ENCODE measurements around the gene TRIM33.
"Not testable (repeated sequence)": the region's sequence is repeated elsewhere in the genome, so short reads cannot be mapped to it uniquely, and the experiment has no call there.

The TRIM33 gene

DNA sequence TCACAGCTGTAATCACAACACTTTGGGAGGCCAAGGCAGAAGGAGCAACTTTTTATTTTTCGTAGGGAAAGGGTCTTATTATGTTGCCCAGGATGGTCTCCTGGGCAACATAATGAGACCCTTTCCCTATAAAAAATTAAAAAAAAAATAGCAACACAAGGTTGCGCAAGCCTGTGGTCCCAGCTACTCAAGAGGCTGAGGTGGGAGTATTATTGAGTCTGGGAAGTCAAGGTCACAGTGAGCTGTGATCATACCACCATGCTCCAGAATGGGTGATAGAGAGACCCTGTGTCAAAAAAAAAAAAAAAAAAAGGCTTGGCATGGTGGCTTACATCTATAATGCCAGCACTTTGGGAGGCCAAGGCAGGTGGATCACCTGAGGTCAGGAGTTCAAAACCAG is 131.6 kb downstream of the TRIM33 start:
- CTCF ChIA-PET, result interaction anchor here (0.7 kb wide), 1 partner anchor 1026 kb away, joined by 3 read pairs; no protein-coding TSS in a partner anchor
- TF ChIP-seq, protein P1, sequence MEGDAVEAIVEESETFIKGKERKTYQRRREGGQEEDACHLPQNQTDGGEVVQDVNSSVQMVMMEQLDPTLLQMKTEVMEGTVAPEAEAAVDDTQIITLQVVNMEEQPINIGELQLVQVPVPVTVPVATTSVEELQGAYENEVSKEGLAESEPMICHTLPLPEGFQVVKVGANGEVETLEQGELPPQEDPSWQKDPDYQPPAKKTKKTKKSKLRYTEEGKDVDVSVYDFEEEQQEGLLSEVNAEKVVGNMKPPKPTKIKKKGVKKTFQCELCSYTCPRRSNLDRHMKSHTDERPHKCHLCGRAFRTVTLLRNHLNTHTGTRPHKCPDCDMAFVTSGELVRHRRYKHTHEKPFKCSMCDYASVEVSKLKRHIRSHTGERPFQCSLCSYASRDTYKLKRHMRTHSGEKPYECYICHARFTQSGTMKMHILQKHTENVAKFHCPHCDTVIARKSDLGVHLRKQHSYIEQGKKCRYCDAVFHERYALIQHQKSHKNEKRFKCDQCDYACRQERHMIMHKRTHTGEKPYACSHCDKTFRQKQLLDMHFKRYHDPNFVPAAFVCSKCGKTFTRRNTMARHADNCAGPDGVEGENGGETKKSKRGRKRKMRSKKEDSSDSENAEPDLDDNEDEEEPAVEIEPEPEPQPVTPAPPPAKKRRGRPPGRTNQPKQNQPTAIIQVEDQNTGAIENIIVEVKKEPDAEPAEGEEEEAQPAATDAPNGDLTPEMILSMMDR (conservative IDR thresholded peaks at IDR 0.05; ENCODE audit: low read depth), result no peak
- POLR2A ChIA-PET (ENCODE audit: low non-redundant PET), result no interaction called here
- no peak overlapping the region for H3K27ac ChIP-seq
- DNase-seq (ENCODE audit: low spot score), result no peak

DNA sequence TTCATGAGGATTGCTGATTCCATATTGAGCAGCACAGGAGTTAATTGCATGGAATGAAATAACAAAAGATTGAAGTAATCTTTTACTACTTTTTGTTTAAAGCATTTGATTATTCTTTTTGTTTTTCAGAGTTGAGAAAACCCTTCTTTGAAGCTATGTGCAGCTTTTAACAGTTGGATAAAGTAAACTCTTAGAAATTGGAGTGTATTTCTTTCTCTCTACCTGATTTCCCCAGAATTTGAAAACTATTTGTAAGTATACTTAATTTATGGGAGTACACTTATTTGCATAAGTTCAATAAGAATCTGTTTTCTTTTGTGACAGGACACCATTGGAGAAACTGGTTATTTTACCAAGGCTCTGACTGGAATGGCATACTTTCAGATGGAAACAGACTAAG is 133.6 kb downstream of the TRIM33 start:
- TF ChIP-seq, protein P1 (conservative IDR thresholded peaks at IDR 0.05; ENCODE audit: low read depth), result no peak
- DNase-seq (ENCODE audit: low spot score), result no peak
- ChIA-PET POLR2A (ENCODE audit: low non-redundant PET) (no interaction called here), CTCF (interaction anchor here (0.7 kb wide), 1 partner anchor 30 kb away, joined by 3 read pairs; no protein-coding TSS in a partner anchor)
- H3K27ac ChIP-seq, result no peak overlapping the region

GRCh38 chr1:114369930-114370329 is 141.1 kb downstream of the TRIM33 start:
- TF ChIP-seq, protein P1 (conservative IDR thresholded peaks at IDR 0.05; ENCODE audit: low read depth), result no peak
- ChIA-PET POLR2A (ENCODE audit: low non-redundant PET) (no interaction called here), CTCF (no interaction called here)
- no peak overlapping the region for H3K27ac ChIP-seq
- no peak for DNase-seq (ENCODE audit: low spot score)

DNA sequence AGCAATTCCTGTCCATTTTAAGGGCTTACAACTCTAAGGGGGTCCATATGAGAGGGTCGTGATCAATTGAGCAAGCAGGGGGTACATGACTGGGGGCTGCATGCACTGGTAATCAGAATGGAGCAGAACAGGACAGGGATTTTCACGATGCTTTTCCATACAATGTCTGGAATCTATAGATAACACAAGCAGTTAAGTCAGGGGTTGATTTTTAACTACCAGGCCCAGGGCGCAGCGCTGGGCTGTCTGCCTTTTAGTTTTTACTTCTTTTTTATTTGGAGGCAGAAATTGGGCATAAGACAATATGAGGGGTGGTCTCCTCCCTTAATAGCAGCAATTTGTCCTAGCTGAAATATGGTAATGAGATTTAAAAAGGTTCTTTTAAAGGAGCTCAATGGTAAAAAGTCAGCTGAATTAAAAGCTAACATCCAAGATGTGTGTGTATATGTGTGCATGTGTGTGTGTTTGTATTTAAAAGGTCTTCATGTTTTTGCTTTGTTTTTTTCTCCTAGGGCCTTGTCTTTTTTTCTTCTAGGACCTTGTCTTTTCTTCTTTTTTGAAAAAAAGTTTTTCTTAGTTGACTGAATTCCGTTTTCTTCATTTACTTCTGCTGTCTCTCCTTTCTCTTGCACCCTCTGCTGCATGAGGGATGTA is 141.6 kb downstream of the TRIM33 start:
- POLR2A ChIA-PET (ENCODE audit: low non-redundant PET); DNase-seq (ENCODE audit: low spot score); H3K27ac ChIP-seq; CTCF ChIA-PET: not testable (repeated sequence)

DNA sequence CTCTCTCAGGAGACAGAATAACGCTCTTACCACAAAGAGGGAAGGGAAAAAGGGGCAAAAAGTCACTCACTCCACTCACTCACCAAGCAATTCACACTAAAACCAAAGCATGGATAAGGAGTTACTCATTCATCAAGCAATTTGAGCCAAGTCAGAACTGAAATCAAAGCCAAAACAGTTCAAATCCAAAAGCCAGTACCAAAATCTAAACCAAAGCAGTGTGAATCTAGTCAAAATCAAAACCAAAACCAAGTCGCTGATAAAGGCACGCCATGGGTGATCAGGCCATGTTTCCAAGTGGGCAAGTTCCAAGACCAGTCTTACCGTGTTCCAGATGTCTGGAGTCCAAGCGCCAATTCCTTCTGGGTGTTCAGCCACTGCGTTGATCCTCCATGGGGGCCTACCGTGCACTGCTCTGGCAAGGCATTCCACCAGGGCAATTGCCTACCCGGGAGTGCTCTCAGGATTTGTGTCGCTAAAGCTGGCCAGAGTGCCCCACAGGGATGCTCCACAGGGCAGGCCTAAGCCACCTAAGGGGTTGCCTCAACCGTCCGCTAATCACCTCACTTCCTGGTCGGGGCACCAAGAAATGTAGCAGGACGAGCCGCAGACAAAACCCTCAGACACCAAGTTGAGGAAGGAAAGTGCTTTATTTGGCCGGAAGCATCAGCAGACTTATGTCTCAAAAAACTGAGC is 142.3 kb downstream of the TRIM33 start:
- no peak for DNase-seq (ENCODE audit: low spot score)
- POLR2A ChIA-PET (ENCODE audit: low non-redundant PET), result no interaction called here

DNA sequence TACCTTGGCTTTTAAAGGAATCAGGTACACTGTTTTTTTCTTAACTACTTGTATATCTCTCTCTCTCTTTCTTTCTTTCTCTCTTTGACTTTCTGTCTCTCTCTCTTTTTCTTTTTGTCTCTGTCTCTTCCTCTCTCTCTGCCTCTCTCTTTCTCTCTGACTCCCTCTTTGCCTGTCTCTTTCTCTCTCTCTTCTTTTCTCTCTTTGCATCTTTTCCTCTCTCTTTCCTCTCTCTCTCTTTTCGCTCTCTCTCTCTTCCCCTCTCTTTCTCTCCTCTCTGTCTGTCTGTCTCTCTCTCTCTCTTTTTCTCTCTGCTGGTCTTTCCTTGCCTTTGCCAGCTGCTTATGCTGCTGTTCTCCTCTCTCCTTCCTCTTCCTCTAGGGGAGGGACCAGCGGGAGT is 143.2 kb downstream of the TRIM33 start:
- ChIA-PET CTCF (interaction anchor here (0.7 kb wide), 1 partner anchor 273 kb away, joined by 3 read pairs; no protein-coding TSS in a partner anchor), POLR2A (ENCODE audit: low non-redundant PET) (no interaction called here)
- no peak for DNase-seq (ENCODE audit: low spot score)
- TF ChIP-seq, protein P1 (conservative IDR thresholded peaks at IDR 0.05; ENCODE audit: low read depth), result no peak
- H3K27ac ChIP-seq, result no peak overlapping the region

More for the DNA sequence above, 142.3 kb downstream of the TRIM33 start:
- H3K27ac ChIP-seq, result no peak overlapping the region
- TF ChIP-seq, protein P1 (conservative IDR thresholded peaks at IDR 0.05; ENCODE audit: low read depth), result no peak
- CTCF ChIA-PET, result interaction anchor here (0.7 kb wide), 1 partner anchor 274 kb away, joined by 3 read pairs; no protein-coding TSS in a partner anchor

GRCh38 chr1:114363230-114363629 is 147.8 kb downstream of the TRIM33 start:
- CTCF ChIA-PET, result interaction anchor here (0.6 kb wide), 1 partner anchor 171 kb away, joined by 4 read pairs; no protein-coding TSS in a partner anchor
- POLR2A ChIA-PET (ENCODE audit: low non-redundant PET); H3K27ac ChIP-seq; DNase-seq (ENCODE audit: low spot score): not testable (repeated sequence)
